HG02798 (cell line): Measurements from ENCODE around the gene ARMC3.
"Not testable (repeated sequence)": the region's sequence is repeated elsewhere in the genome, so short reads cannot be mapped to it uniquely, and the experiment has no call there.

Experiments
- ATAC-seq: cut with Tn5 transposase; IDR thresholded peaks from one replicate; pipeline ENCODE4 v1.9.1; 2021; ENCODE audit warnings: mild to moderate bottlenecking; ENCODE audit not compliant: unreplicated experiment, poor library complexity

Gene ARMC3

DNA sequence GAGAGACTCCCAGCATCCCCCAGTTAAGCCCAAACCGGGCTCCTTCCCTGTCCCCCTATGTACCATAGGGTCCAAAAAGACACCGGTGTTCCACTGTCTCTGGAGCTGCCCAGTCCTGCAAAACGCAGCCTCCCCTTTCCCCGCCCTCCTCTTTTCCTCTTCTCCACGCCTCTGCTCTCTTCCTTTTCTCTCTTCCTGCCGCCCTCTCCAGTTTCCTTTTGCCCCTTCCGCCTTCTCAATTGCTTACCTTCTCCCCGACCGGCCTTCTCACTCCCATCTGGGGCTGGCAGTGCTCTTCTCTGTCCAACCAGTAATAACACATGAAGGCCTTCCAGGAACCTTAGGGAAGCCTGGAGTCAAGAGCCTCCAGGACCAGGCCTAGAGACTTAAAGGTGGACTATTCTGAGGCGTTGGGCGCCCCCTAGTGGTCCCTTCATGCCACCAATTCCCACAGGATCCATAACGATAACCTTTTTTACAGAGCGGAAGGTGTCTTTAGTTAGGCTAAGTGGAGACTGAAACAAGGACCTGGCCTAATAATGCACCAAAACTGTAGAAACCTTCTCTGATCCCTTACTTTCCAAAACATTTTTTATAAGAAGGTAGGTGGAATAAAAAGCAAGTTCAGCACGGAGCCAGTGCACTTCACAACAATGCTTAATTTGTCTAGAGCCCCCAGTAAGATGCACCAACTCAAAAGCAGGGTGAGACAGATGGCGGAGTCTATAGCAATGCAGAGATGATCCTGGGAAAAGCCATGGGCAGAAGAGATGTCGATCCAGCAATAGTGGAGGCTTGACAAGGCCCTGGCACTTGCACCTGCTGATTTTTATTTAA, 140.3 kb downstream of the ARMC3 start:
- ATAC-seq, result peak; percentile 54

DNA sequence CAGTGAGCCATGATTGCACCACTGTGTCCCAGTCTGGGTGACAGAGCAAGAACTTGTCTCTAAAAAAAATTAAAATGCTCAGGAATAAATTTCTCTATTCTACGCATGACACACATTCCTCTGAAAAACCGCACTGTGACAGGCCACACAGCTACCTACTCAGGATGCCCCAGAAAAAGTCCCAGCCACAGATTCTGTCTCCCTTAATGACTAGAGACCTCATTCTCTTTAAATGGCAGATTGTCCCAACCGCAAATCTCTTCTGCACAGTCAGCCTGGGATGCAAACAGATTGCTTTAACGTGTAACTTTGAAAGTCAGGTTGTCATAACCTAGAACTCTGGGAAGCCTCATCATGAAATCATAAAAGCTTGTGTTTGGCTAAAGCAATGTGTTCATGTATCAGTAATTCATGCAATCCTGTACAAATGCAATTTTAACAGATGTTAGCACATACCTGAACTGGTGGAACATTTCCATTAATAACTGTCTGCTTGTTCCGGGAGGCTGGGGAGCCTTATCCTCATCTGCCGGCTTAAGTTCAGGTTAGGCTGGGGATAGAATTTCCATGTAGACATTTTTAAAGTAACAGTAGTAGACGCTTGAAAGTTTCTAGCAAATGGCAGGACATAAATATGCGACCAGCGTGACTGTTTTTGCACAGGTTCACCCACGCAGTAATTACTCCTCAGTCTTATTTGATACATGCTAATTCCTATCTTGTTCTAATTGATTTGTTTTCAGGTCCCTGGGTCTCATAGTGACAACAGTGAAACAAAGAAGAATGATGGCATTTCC, 141.4 kb downstream of the ARMC3 start:
- no peak for ATAC-seq

DNA sequence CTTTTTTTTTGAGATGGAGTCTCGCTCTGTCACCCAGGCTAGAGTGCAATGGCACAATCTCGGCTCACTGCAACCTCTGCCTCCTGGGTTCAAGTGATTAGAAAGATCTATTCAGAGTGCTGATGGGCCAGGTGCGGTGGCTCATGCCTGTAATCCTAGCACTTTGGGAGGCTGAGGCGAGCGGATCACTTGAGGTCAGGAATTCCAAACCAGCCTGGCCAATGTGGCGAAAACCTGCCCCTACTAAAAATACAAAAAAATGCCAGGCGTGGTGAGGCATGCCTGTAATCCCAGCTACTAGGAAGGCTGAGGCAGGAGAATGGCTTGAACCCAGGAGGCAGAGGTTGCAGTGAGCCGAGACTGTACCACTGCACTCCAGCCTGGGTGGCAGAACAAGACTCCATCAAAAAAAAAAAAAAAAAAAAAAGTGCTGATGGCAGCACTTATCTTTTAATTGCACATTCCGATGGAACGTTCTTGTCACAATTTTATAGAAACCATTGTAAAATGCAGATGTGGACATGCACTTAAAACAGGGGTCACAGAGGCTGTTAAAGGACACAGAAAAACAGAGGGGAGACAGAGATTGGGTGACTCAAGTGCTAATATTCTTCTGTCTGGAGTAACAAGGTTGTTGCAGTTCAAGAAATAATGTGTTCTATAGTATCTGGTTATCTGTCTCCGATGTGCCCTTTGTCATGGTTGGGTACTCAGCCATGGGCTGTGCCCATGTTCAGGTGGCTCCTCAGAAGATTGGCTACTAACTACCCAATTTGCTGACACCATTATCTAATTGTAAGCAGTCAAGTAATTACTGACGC, 142.4 kb downstream of the ARMC3 start:
- peak; percentile 3 for ATAC-seq

DNA sequence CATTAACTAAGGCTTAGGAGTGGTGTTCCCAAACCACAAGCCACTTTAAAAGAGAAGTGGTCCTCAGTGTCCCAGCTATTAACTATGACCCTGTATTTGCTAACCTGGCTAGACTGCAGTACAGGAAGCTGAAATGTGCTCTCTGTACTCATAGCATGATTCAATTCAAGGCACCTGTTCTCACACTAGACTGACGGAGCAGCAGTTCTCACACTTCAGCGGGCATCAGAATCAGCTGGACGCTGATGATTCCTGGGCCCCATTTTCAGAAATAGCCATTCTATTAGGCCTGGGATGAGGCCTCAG, 143.0 kb downstream of the ARMC3 start:
- ATAC-seq, result peak; percentile 46

DNA sequence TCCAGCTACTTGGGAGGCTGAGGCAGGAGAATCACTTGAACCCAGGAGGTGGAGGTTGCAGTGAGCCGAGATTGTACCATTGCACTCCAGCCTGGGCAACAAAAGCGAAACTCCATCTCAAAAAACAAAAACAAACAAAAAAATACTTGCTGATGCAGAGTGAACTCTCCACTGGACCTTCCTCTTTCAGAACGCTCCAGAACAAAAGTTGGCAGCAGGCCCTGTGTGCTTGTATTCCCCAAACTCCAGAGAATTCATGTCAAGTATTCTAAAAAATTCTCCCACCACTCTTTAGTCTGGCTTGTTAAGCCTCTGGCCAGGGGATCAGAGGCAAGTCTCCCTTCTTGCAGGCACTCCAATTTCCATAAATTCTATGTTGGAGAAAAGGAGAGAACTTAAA, 144.7 kb downstream of the ARMC3 start:
- not testable (repeated sequence) for ATAC-seq

DNA sequence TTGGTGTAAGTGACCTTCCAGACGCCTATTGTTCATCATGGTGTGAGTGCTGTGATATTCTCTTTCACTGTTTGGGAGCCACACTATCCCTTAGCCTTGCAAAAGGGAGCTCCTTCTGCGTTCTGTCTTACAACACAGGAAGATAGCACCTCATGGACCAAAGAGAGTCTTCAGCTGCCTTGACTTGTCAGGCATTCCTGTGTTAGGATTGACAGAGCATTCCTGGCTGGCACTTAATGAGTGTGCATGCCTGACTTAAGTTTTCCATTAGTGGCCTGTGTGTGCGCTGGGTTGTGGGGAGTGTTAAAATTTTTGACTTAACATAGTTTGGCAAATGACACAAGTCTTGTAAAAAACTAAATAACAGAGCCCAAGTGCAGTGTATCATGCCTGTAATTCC, 145.7 kb downstream of the ARMC3 start:
- no peak for ATAC-seq

DNA sequence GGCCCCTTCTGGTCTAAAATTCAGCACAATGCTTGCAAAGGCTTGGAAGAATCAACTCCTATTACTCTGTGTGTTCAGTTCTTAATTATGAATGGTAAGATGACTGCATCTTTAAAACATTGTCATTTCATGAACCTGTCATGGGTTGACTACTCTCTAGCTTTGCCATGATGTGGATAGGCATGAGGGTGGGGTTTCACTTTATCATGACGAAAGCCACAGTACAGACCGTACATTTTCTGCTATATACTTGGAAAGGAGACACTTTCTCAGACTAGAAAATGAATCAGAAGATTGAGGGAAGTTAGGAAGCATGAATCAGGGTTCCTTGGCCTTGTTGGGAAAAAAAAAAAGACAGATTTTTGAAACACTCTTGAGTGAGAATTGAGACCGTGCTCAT, 147.8 kb downstream of the ARMC3 start:
- no peak for ATAC-seq

DNA sequence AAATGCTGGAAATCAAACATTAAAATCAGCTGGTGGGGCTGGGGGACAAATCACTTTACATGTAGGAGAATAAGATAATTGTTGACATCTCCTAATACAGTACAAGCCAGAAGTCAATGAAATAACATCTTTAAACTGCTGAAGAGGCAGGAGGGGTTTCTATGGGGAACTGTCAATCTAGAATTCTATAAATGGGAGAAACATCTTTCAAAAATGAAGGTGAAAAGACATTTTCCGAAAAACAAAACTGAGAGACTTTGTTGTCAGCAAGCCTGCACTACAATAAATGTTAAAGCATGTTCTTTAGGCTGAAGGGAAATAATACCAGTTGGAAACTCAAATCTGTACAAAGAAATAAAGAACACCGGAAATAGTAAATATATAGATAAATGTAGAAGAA, 150.3 kb downstream of the ARMC3 start:
- no peak for ATAC-seq

DNA sequence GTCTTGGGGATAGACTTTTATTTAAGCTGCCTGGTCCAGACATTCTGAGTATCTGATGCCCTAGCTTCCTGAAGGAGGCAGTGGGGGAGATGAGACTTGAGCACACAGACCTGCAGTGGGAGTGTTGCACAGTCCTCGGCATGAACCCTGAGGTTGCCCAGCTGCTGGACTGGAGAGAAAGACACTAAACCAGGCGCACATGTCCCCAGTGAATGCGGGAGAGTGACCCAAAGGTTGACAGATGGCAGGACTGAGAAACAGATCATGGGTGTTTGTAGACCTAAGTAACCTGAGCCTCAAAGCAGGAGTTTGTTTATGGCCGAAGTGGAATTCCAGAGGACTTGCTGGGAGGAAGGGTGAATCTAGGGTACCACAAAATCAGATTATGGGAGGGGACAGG, 151.8 kb downstream of the ARMC3 start:
- no peak for ATAC-seq

DNA sequence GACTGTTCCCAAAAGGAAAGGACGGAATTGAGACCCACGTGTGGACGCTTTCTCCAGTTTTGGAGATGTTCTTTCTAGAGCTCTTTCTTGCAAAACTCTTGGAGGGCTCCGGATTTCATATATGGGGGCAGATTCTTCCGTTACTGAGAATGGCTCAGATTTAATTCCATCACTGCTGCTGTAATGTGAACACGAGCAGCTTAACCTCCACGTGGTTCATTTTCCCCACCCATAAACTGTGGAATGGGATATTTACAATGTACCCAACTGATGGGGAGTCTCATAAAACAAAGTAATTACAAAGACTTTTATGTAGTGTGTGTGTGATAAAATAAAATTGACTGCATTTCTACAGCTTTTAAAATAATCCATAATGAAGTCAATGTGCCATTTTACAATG, 152.4 kb downstream of the ARMC3 start:
- ATAC-seq, result no peak

DNA sequence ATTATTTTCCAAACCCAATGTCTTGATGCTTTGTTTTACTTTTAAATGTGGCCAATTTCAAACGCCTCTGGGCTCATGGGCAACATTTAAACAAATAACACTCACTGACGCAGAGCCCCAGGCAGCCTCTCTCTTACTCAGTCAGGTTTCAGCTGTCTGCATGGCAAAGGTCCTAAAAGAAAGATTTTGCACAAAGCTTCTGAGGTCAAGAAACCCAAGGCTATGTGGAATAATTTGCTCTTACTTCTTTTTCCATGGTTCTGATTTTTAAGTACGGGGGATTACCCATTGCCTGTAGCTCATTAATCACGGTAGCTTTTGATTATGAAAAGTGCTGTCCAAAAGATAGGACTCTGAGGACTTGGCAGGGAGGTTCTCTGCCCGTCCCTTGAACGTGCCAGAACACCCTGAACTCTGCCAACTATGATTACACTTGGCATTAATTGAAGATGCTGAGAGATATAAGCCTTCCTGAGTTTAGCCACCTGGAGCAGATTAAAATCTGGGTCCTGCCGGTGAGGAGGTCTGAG, 153.4 kb downstream of the ARMC3 start:
- ATAC-seq, result no peak

DNA sequence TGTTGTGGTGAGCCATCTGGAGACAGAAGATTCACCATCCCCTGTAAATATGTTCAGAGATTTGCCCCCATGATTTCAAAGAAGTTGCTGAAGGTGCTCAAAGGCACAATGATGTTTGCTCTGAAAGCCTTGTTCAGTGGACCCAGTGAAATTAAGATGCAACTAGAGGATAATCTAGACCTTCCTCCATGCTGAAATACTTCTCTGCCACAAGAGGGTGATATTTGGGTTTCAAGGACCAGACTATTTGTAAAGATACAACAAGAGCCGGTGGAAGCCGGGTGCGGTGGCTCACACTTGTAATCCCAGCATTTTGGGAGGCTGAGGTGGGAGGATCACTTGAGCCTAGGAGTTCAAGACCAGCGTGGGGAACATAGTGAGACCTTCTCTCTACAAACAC, 154.0 kb downstream of the ARMC3 start:
- no peak for ATAC-seq
